ENCODE data around the gene OXER1. TPM values are rescaled to one million over a fixed set of nuclear protein-coding genes. Genes with fewer than 3 reads are reported as not detected.

OXER1 gene
- total and polyA plus RNA-seq, 2 of the 13 experiments (the other 11 are each of a cell fraction or from before 2014, with no cell fraction given) = 8.0 to 9.0 TPM

GRCh38 chr2:42794271-42795046 is 30.5 kb upstream of the OXER1 start (continued):
- TF ChIP-seq ZBTB43 (CRISPR knock-in tag; conservative IDR thresholded peaks at IDR 0.05) = no peak
- 0 out of 2 replicates have a peak, but pooled peaks have one; percentile 10 for TF ChIP-seq HDAC2 (CRISPR knock-in tag; IDR thresholded peaks at IDR 0.05)
- TF ChIP-seq, protein P1, sequence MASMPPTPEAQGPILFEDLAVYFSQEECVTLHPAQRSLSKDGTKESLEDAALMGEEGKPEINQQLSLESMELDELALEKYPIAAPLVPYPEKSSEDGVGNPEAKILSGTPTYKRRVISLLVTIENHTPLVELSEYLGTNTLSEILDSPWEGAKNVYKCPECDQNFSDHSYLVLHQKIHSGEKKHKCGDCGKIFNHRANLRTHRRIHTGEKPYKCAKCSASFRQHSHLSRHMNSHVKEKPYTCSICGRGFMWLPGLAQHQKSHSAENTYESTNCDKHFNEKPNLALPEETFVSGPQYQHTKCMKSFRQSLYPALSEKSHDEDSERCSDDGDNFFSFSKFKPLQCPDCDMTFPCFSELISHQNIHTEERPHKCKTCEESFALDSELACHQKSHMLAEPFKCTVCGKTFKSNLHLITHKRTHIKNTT (CRISPR knock-in tag; IDR thresholded peaks at IDR 0.05) = no peak
- no peak for TF ChIP-seq MTA3 (CRISPR knock-in tag; IDR thresholded peaks at IDR 0.05)
- no peak for TF ChIP-seq ZMAT3 (CRISPR knock-in tag; conservative IDR thresholded peaks at IDR 0.05)
- TF ChIP-seq ZNF251 (CRISPR knock-in tag; IDR thresholded peaks at IDR 0.05) = no peak
- no peak for TF ChIP-seq KMT2B (CRISPR knock-in tag; IDR thresholded peaks at IDR 0.05)
- peak; percentile 58 for TF ChIP-seq ZFY (CRISPR knock-in tag; IDR thresholded peaks at IDR 0.05)
- TF ChIP-seq LCORL (IDR thresholded peaks at IDR 0.05) = no peak
- TF ChIP-seq LCORL (CRISPR knock-in tag; IDR thresholded peaks at IDR 0.05) = no peak
- no peak for TF ChIP-seq XBP1 (CRISPR knock-in tag; IDR thresholded peaks at IDR 0.05)
- TF ChIP-seq ZFP1 (CRISPR knock-in tag; IDR thresholded peaks at IDR 0.05) = no peak
- TF ChIP-seq, protein P2, sequence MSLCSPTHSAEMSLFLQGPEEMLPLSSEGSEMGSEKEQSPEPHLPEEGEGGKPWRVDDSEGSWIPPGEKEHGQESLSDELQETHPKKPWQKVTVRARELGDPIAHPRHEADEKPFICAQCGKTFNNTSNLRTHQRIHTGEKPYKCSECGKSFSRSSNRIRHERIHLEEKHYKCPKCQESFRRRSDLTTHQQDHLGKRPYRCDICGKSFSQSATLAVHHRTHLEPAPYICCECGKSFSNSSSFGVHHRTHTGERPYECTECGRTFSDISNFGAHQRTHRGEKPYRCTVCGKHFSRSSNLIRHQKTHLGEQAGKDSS (CRISPR knock-in tag; IDR thresholded peaks at IDR 0.05; ENCODE audit: borderline replicate concordance, low read depth) = peak; percentile 78; the same call in 1 of the 2 replicates
- no peak for TF ChIP-seq ZNF615 (CRISPR knock-in tag; IDR thresholded peaks at IDR 0.05; ENCODE audit: borderline replicate concordance)
- no peak; the same call in 1 of the 2 replicates for TF ChIP-seq ERF (CRISPR knock-in tag; IDR thresholded peaks at IDR 0.05)
- no peak for TF ChIP-seq ZNF512B (CRISPR knock-in tag; IDR thresholded peaks at IDR 0.05; ENCODE audit: borderline replicate concordance)
- TF ChIP-seq NFE2L1 (CRISPR knock-in tag; IDR thresholded peaks at IDR 0.05; ENCODE audit: borderline replicate concordance) = no peak
- no peak for TF ChIP-seq AGO2 (optimal IDR thresholded peaks at IDR 0.05; ENCODE audit: low read depth, low read length)
- TF ChIP-seq PHF21A (CRISPR knock-in tag; IDR thresholded peaks at IDR 0.05) = 0 out of 2 replicates have a peak, but pooled peaks have one; percentile 20
- TF ChIP-seq, protein P3, sequence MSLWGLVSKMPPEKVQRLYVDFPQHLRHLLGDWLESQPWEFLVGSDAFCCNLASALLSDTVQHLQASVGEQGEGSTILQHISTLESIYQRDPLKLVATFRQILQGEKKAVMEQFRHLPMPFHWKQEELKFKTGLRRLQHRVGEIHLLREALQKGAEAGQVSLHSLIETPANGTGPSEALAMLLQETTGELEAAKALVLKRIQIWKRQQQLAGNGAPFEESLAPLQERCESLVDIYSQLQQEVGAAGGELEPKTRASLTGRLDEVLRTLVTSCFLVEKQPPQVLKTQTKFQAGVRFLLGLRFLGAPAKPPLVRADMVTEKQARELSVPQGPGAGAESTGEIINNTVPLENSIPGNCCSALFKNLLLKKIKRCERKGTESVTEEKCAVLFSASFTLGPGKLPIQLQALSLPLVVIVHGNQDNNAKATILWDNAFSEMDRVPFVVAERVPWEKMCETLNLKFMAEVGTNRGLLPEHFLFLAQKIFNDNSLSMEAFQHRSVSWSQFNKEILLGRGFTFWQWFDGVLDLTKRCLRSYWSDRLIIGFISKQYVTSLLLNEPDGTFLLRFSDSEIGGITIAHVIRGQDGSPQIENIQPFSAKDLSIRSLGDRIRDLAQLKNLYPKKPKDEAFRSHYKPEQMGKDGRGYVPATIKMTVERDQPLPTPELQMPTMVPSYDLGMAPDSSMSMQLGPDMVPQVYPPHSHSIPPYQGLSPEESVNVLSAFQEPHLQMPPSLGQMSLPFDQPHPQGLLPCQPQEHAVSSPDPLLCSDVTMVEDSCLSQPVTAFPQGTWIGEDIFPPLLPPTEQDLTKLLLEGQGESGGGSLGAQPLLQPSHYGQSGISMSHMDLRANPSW (CRISPR knock-in tag; IDR thresholded peaks at IDR 0.05; ENCODE audit: borderline replicate concordance) = peak; percentile 92; the same call in 1 of the 2 replicates
- 0 out of 2 replicates have a peak, but pooled peaks have one; percentile 19 for TF ChIP-seq HMG20A (CRISPR knock-in tag; IDR thresholded peaks at IDR 0.05; ENCODE audit: borderline replicate concordance)
